HG03280 (cell line): Measurements from ENCODE around the gene SHROOM3.
A peak's percentile ranks its signal among the peaks of the same experiment; 100 is the strongest.

Experiments used
- ATAC-seq: cut with Tn5 transposase; IDR thresholded peaks from one replicate; pipeline ENCODE4 v1.9.1; 2021; ENCODE audit warnings: mild to moderate bottlenecking, moderate library complexity; ENCODE audit not compliant: unreplicated experiment

The SHROOM3 gene

DNA sequence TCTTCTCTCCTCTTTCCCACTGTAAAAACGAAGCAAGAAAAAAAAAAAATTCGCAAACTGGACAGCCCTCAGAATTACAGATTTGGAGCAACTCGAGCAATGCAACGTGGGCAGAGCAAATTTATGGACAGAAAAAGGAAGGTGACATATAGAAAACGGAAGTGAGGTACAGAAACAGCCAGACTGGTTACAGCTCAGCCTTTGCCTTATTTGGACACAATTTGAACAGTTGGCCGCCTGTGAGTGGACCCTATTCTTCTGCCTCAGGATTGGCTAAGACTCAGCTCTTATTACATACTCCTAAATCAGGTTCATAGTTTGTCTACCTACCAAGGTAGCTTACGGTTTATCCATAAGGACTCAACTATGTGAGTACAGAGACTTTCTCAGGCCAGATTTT lies 364.1 kb downstream of the SHROOM3 start:
- ATAC-seq, result no peak

DNA sequence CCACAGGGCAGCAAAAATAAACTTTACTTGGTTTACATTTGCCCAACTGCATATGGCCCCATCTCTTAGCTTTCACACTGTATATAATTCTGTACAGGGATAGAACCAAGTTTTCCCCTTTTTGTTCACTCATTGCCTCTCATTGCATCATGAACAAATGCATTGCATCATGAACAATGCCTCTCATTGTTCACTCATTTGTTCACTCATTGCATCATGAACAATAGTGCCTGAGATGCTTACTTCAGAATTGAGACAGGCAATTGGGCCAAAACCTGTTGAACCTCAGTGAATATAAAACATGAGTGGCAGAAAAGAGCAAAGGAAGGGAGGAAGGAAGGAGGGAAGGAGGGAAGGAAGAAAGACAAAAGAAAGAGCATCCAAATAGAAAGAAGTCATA lies 364.7 kb downstream of the SHROOM3 start:
- ATAC-seq, result no peak

GRCh38 chr4:76800902-76801301 lies 365.9 kb downstream of the SHROOM3 start:
- ATAC-seq, result peak; percentile 83

DNA sequence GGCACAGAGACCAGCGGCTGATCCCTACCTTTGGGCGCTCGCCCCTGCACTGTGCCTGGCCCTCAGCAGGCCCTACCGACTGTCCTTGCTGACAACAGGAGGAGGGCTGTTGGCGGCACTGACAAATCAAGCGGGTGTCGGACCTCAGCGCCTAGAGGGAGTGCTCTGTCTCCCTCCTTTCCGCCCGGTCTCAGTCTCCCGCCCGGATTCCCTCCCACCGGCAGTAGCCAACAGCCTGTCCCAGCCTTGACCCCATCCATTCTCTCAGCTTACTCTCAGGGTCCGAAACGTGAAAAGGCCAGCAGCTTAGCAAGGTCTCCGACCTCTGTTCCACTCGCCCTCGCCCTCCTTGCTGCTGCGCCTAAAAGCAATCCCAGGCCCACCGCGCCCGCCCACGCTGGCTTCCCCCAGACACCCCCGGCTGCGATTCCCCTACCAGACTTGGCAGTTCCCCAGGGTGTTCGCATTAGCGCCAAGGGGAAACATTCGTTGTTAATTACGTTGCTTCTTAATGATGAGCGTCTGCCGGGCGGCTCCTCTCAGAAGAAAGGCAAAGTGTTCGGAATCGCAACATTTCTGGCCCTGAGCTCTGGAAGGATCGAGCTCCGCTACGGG lies 366.7 kb downstream of the SHROOM3 start:
- ATAC-seq, result no peak

GRCh38 chr4:76802236-76803021 lies 367.4 kb downstream of the SHROOM3 start:
- ATAC-seq, result no peak

- ATAC-seq, result no peak
Measured at GRCh38 chr4:76803522-76803921, 368.5 kb downstream of the SHROOM3 start.

- ATAC-seq, result no peak
Measured at GRCh38 chr4:76804096-76804495, 369.1 kb downstream of the SHROOM3 start.

GRCh38 chr4:76806346-76806745 lies 371.3 kb downstream of the SHROOM3 start:
- ATAC-seq, result no peak

DNA sequence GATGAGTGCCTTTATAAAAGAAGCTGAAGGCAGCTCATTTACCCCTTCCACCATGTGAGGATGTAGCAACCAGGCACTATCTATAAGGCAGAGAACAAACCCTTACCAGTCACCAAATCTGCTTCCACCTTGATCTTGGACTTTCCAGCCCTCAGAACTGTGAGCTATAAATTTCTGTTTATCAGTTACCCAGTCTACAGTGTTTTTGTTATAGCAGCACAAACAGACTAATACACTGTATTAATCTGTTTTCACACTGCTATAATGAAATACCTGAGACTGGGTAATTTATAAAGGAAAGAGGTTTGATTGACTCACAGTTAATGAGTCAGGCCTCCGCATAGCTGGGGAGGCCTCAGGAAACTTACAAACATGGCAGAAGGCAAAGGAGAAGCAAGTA lies 371.7 kb downstream of the SHROOM3 start:
- ATAC-seq, result no peak

- ATAC-seq, result no peak
Measured at GRCh38 chr4:76809594-76810305, 374.7 kb downstream of the SHROOM3 start.

DNA sequence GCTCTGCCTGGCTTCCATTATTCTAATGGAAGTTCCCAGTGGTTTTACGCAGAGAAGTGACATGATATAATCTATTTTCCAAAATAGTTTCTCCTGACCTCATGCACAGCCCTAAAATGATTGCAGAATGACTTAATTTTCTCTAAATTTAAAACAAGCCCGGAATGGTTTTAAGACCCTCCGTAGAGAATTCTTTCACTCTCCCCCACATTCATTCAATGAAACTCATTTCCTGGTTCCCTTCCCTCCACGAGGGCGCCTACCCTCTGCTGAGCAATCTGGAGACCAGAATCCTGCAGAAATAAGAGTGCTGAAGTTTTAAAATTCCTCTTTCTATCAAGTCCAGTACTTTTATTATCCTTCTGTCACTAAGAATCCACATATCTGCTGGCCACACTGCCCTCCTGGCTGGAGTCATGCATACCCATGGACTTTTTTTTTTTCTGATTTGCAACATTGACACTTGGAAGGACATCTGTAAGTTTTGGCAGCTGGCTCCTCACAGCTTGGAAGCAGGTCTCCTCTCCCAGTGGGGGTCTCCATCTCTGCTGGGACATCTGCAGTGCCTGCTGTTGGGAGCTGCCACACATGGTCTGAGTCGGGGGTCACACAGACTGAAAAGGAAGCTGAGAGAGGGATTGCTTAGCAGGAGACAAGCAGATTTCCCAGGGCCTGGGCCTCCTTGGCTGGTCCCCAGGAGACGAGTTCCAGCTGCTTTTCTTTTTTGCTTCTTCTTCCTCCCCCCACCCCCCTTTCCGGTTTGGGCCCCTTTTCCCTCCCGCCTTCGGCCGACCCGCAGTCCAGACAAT lies 376.8 kb downstream of the SHROOM3 start:
- no peak for ATAC-seq

DNA sequence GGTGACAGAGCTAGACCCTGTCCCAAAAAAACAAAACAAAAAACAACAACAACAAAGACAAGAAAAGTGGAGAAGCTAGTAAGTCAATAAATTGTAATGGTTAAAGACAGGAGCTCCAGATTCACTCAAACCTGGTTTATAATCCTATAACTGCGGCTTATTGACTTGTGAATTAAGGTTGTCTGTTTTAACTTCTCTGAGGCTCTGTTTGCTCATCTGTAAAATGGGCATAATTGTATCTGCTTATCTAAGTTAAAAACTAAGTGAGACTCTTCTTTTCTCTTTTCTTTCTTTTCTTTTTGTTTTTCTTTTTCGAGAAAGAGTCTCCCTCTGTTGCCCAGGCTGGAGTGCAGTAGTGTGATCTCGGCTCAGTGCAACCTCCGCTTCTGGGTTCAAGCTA lies 378.0 kb downstream of the SHROOM3 start:
- ATAC-seq, result no peak

- ATAC-seq, result no peak
Measured at GRCh38 chr4:76821641-76822040, 386.6 kb downstream of the SHROOM3 start.

DNA sequence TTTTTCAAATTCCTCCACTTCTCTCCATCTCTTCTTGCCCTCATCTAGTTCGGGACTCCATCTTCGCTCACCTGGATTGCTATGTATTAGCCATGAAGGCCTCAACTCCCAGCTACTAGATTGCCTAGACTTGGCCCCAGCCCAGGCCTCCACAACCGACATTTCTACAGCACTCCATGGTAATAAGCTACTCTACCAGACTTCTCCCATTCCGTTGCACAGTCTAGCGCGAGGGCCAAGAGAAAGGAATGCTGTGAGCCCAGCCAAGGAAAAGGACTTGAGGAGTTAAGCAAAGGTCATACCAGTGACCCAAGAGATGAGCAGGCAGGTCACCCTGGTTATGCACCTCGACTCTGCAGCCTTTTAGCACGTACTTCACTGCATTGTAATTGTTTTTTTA lies 387.3 kb downstream of the SHROOM3 start:
- ATAC-seq, result no peak

DNA sequence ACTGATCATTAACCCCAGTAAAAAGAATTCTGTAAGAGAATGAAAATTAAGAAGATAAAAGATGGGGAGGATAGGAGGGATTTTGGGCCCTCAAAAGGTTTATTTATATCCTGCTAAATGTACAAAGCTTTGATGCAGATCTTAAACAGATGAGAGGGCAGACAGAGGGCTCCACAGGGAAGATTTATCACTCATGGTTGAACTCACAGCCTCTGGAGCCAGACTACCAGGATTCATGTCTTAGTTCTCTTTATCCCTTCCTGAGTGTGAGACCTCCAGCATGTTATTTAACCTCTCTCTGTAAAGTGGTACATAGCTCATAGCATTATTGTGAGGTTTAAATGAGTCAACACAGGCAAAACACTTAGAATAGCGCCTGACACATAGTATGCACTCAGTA lies 388.5 kb downstream of the SHROOM3 start:
- ATAC-seq, result no peak

DNA sequence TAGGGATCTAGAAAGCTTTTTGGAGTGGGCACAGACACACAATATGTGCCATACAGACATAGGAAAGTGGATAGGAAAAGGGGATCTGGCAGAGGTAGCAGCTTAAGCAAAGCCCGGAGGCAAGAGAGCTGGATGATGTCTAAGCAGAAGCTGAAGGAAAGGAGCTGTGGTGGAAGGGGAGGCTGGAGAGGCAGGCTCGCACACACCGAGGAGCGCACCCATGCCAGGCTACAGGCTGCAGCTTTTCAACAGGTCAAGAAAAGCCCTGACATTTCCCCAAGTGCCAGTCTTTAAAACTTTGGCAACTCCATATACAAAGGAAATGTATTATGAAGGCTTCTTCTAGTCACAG lies 395.6 kb downstream of the SHROOM3 start:
- ATAC-seq, result no peak

- no peak for ATAC-seq
Measured at GRCh38 chr4:76830964-76831703, 396.1 kb downstream of the SHROOM3 start.

GRCh38 chr4:76831711-76832373 lies 396.8 kb downstream of the SHROOM3 start:
- no peak for ATAC-seq
